ENCODE measurements around the gene AIFM3. TPM values are rescaled to one million over a fixed set of nuclear protein-coding genes. Genes with fewer than 3 reads are reported as not detected.

Gene AIFM3
- total RNA-seq, 2 experiments from 2014 or later, result 0.21 TPM; not detected in 1

- peaks cover 67% of the 10 kb centered on the region for H3K4me1 Mint-ChIP-seq
- ChIA-PET POLR2A (no interaction called here), CTCF (no interaction called here)
- ATAC-seq (no peak), DNase-seq (no peak)
- no peaks in the 10 kb centered on the region for H3K9me3 Mint-ChIP-seq (ENCODE audit: low read depth)
- H3K36me3 Mint-ChIP-seq (ENCODE audit: low read depth), result peaks cover 37% of the 10 kb centered on the region
- intact Hi-C loops (cut with DNase I, micrococcal nuclease), result no loop called here
- H3K4me3 Mint-ChIP-seq, result no peak overlapping the region
- no peaks in the 10 kb centered on the region for H3K27me3 Mint-ChIP-seq
- no peak overlapping the region for H3K27ac Mint-ChIP-seq
Observed at GRCh38 chr22:20943104-20943933, 23.7 kb upstream of the AIFM3 start.

GRCh38 chr22:20944042-20944441, 23.0 kb upstream of the AIFM3 start:
- intact Hi-C loops (cut with DNase I, micrococcal nuclease), result no loop called here
- Mint-ChIP-seq H3K9me3 (ENCODE audit: low read depth) (no peaks in the 10 kb centered on the region), H3K36me3 (ENCODE audit: low read depth) (peaks cover 35% of the 10 kb centered on the region), H3K4me3 (no peak overlapping the region), H3K4me1 (peaks cover 63% of the 10 kb centered on the region), H3K27ac (no peak overlapping the region), H3K27me3 (no peaks in the 10 kb centered on the region)
- POLR2A ChIA-PET, result no interaction called here
- DNase-seq (no peak), ATAC-seq (no peak)
- CTCF ChIA-PET, result no interaction called here

DNA sequence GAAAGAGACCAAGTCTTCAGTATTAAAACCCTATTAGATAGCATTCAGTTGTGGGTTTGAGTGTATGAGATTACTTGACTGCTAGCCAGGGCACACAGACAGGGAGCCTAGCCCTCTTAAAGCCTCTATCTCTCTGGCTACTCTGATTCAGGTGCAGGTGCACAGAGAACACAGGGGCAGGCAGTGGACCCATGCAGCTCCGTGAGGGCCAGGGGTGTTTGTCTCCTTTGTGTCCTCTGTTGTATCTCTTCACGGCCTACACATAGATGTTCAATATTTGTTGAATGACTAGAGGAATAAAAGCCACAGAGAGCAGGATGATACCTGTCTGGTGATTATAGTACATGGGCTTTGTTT, 21.5 kb upstream of the AIFM3 start:
- CTCF ChIA-PET, result no interaction called here
- Mint-ChIP-seq H3K27me3 (no peaks in the 10 kb centered on the region), H3K4me3 (no peak overlapping the region), H3K27ac (no peak overlapping the region), H3K36me3 (ENCODE audit: low read depth) (peaks cover 37% of the 10 kb centered on the region), H3K9me3 (ENCODE audit: low read depth) (no peaks in the 10 kb centered on the region), H3K4me1 (peaks cover 55% of the 10 kb centered on the region)
- intact Hi-C loops (cut with DNase I, micrococcal nuclease), result no loop called here
- POLR2A ChIA-PET, result no interaction called here
- DNase-seq (no peak), ATAC-seq (no peak)

DNA sequence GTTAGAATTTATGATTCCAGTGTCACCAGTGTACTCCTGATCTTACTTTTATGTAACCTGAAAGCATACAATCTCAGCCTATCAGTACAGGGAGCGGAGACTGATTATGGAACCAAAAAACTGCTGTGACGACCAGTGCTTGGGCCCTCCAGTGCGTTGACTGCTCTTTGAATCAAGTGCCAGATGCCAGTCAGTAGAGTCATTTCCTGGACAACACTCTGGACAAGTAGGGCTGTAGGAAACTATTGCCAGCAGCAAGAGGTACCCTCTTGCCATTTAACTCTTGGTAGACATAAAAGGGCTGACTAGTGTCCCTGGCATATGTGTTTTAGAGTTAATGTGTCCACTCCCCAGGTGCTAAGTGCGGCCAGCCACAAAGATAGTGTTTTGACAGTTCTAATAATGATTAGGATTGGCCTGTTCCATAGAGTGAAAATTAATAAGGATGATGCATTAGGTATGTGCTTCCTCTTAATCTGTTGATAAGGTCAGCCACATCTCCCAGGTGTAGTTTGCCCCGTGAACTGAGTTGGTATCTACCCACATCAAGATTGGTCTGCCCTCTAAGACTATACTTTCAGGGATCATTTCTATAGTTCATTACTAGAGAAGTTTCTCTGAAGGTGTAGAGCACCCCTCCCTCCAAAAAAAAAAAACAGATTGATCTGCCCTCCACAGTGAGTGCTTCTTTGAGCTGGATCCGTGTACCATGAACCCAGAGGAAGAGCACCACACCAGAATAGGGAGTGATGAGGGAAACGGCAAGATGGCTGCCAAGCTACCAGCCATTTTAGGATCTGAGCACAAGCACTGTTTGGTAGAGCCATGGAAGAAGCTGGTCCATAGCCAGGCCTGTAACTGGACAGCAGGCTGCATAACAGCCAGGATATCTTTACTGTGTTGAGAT, 20.7 kb upstream of the AIFM3 start:
- no peak for ATAC-seq
- no peak for DNase-seq
- Mint-ChIP-seq H3K27me3 (no peaks in the 10 kb centered on the region), H3K27ac (peak overlapping the region; percentile 8), H3K9me3 (ENCODE audit: low read depth) (no peaks in the 10 kb centered on the region), H3K4me3 (no peak overlapping the region), H3K36me3 (ENCODE audit: low read depth) (peaks cover 38% of the 10 kb centered on the region), H3K4me1 (peaks cover 50% of the 10 kb centered on the region)
- POLR2A ChIA-PET, result interaction anchor here (0.7 kb wide), 1 partner anchor 98 kb away, joined by 4 read pairs; no protein-coding TSS in a partner anchor
- intact Hi-C loops (cut with DNase I, micrococcal nuclease), result no loop called here
- CTCF ChIA-PET, result interaction anchor here (1.1 kb wide), 1 partner anchor 8 kb away, joined by 5 read pairs; no protein-coding TSS in a partner anchor

DNA sequence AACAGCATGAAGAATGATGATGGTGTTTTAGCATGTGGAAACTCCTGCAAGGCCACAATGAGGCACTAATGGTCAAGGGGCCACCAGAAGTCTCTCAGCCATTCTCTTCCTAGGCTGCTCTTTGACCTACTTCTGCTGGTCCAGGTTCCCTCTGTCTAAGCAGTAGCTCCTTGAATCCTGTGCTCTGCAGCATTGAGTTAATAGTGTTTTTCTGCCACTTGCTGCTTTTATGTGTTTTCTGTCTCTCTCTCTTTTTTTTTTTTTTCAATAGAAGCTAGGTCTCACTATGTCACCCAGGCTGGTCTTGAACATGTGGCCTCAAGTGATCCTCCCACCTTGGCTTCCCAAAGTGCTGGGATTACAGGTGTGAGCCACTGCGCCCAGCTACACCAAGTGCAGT, 20.1 kb upstream of the AIFM3 start:
- CTCF ChIA-PET, result interaction anchor here (1.1 kb wide), 1 partner anchor 9 kb away, joined by 5 read pairs; no protein-coding TSS in a partner anchor
- H3K27ac Mint-ChIP-seq, result no peak overlapping the region
- no peak overlapping the region for H3K4me3 Mint-ChIP-seq
- peaks cover 40% of the 10 kb centered on the region for H3K36me3 Mint-ChIP-seq (ENCODE audit: low read depth)
- no peak for DNase-seq
- POLR2A ChIA-PET, result interaction anchor here (0.7 kb wide), 1 partner anchor 97 kb away, joined by 4 read pairs; no protein-coding TSS in a partner anchor
- no peaks in the 10 kb centered on the region for H3K27me3 Mint-ChIP-seq
- peaks cover 46% of the 10 kb centered on the region for H3K4me1 Mint-ChIP-seq
- ATAC-seq, result no peak
- no peaks in the 10 kb centered on the region for H3K9me3 Mint-ChIP-seq (ENCODE audit: low read depth)
- intact Hi-C loops (cut with DNase I, micrococcal nuclease), result no loop called here

DNA sequence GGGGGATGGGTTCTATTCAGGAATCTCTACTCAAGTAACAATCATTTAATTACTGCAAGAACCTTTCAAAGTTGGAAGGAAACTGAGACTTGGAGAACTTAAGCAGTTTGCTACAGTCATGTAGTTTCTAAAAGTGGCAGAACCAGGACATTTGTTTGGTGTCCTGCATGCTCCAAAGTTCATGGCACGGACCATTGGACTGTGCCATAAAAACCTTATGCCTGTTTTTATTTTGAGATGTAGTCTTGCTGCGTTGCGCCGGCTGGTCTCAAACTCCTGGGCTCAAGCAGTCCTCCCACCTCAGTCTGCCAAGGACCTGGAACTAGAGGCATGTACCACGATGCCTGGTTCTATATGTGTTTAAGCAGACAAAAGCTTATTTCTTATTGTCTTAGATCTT, 18.6 kb upstream of the AIFM3 start:
- ATAC-seq (no peak), DNase-seq (no peak)
- ChIA-PET POLR2A (no interaction called here), CTCF (no interaction called here)
- intact Hi-C loops (cut with DNase I, micrococcal nuclease), result no loop called here
- Mint-ChIP-seq H3K27me3 (no peaks in the 10 kb centered on the region), H3K27ac (no peak overlapping the region), H3K9me3 (ENCODE audit: low read depth) (no peaks in the 10 kb centered on the region), H3K4me1 (peaks cover 33% of the 10 kb centered on the region), H3K4me3 (no peak overlapping the region), H3K36me3 (ENCODE audit: low read depth) (peaks cover 38% of the 10 kb centered on the region)

- intact Hi-C loops (cut with DNase I, micrococcal nuclease), result no loop called here
- ChIA-PET POLR2A (no interaction called here), CTCF (interaction anchor here (0.7 to 1.0 kb wide), 2 partner anchors 13 to 48 kb away, joined by 3 read pairs; no protein-coding TSS in a partner anchor)
- ATAC-seq (no peak), DNase-seq (no peak)
- peaks cover 29% of the 10 kb centered on the region for H3K4me1 Mint-ChIP-seq
- H3K27ac Mint-ChIP-seq, result no peak overlapping the region
- H3K4me3 Mint-ChIP-seq, result no peak overlapping the region
- H3K27me3 Mint-ChIP-seq, result no peaks in the 10 kb centered on the region
- H3K36me3 Mint-ChIP-seq (ENCODE audit: low read depth), result peaks cover 38% of the 10 kb centered on the region
- no peaks in the 10 kb centered on the region for H3K9me3 Mint-ChIP-seq (ENCODE audit: low read depth)
Observed at GRCh38 chr22:20948989-20949388, 18.1 kb upstream of the AIFM3 start.

GRCh38 chr22:20949698-20950183, 17.3 kb upstream of the AIFM3 start:
- ATAC-seq (no peak), DNase-seq (no peak)
- ChIA-PET CTCF (interaction anchor here (1.0 kb wide), 1 partner anchor 14 kb away, joined by 3 read pairs; no protein-coding TSS in a partner anchor), POLR2A (interaction anchor here (0.6 kb wide), 1 partner anchor 90 kb away, joined by 3 read pairs; no protein-coding TSS in a partner anchor)
- peaks cover 29% of the 10 kb centered on the region for H3K4me1 Mint-ChIP-seq
- H3K27me3 Mint-ChIP-seq, result no peaks in the 10 kb centered on the region
- no peak overlapping the region for H3K4me3 Mint-ChIP-seq
- H3K27ac Mint-ChIP-seq, result peak overlapping the region; percentile 42
- intact Hi-C loops (cut with DNase I, micrococcal nuclease), result no loop called here
- peaks cover 42% of the 10 kb centered on the region for H3K36me3 Mint-ChIP-seq (ENCODE audit: low read depth)
- no peaks in the 10 kb centered on the region for H3K9me3 Mint-ChIP-seq (ENCODE audit: low read depth)

GRCh38 chr22:20951151-20951931, 15.7 kb upstream of the AIFM3 start:
- H3K4me3 Mint-ChIP-seq, result no peak overlapping the region
- no peak overlapping the region for H3K27ac Mint-ChIP-seq
- no peak for DNase-seq
- peaks cover 18% of the 10 kb centered on the region for H3K4me1 Mint-ChIP-seq
- ATAC-seq, result no peak
- ChIA-PET CTCF (interaction anchor here (0.6 to 1.4 kb wide), 4 partner anchors 9 to 72 kb away, joined by 3 to 4 read pairs (median 4); no protein-coding TSS in a partner anchor), POLR2A (interaction anchor here (0.8 kb wide), 1 partner anchor 20 kb away, joined by 3 read pairs; no protein-coding TSS in a partner anchor)
- H3K27me3 Mint-ChIP-seq, result peaks cover 2% of the 10 kb centered on the region
- no peaks in the 10 kb centered on the region for H3K9me3 Mint-ChIP-seq (ENCODE audit: low read depth)
- intact Hi-C loops (cut with DNase I, micrococcal nuclease), result no loop called here
- peaks cover 44% of the 10 kb centered on the region for H3K36me3 Mint-ChIP-seq (ENCODE audit: low read depth)

- ATAC-seq (no peak), DNase-seq (no peak)
- Mint-ChIP-seq H3K27me3 (peaks cover 7% of the 10 kb centered on the region), H3K4me3 (no peak overlapping the region), H3K27ac (no peak overlapping the region), H3K36me3 (ENCODE audit: low read depth) (peaks cover 40% of the 10 kb centered on the region), H3K4me1 (peaks cover 14% of the 10 kb centered on the region), H3K9me3 (ENCODE audit: low read depth) (no peaks in the 10 kb centered on the region)
- ChIA-PET CTCF (interaction anchor here (1.4 kb wide), 1 partner anchor 16 kb away, joined by 3 read pairs; no protein-coding TSS in a partner anchor), POLR2A (no interaction called here)
- intact Hi-C loops (cut with DNase I, micrococcal nuclease), result no loop called here
Observed at GRCh38 chr22:20951932-20952380, 15.1 kb upstream of the AIFM3 start.
